Effector memory CD4-positive, alpha-beta T cell (primary cell): Measurements from ENCODE around the gene MGMT.

ENCODE experiments used
- DNase-seq, 3 donors: peaks; one replicate each; pipeline ENCODE4 v3.0.0-alpha.2; 2020
- H3K27ac ChIP-seq: 2 replicates; pipeline ENCODE4 v1.7.0; 2013; ENCODE audit warnings: mild to moderate bottlenecking, low read length, moderate library complexity; ENCODE audit not compliant: insufficient read depth, poor library complexity, severe bottlenecking
- H3K27me3 ChIP-seq: replicated peaks from 2 replicates; pipeline ENCODE4 v1.7.0; 2013; ENCODE audit warnings: mild to moderate bottlenecking, low read length; ENCODE audit not compliant: insufficient read depth, control insufficient read depth, poor library complexity, severe bottlenecking
- H3K36me3 ChIP-seq: 2 replicates; pipeline ENCODE4 v1.7.0; 2013; ENCODE audit warnings: mild to moderate bottlenecking, low read length, moderate library complexity; ENCODE audit not compliant: control insufficient read depth, insufficient read depth
- H3K4me1 ChIP-seq: 2 replicates; pipeline ENCODE4 v1.7.0; 2013; ENCODE audit warnings: low read length, mild to moderate bottlenecking; ENCODE audit not compliant: control insufficient read depth, insufficient read depth, poor library complexity, severe bottlenecking
- H3K4me3 ChIP-seq: 2 replicates; pipeline ENCODE4 v1.7.0; 2013; ENCODE audit warnings: low read length, low read depth, mild to moderate bottlenecking; ENCODE audit not compliant: insufficient read depth, poor library complexity, severe bottlenecking
- H3K9me3 ChIP-seq: 2 replicates; pipeline ENCODE4 v1.7.0; 2013; ENCODE audit warnings: mild to moderate bottlenecking, low read length, moderate library complexity; ENCODE audit not compliant: control insufficient read depth

The MGMT gene

DNA sequence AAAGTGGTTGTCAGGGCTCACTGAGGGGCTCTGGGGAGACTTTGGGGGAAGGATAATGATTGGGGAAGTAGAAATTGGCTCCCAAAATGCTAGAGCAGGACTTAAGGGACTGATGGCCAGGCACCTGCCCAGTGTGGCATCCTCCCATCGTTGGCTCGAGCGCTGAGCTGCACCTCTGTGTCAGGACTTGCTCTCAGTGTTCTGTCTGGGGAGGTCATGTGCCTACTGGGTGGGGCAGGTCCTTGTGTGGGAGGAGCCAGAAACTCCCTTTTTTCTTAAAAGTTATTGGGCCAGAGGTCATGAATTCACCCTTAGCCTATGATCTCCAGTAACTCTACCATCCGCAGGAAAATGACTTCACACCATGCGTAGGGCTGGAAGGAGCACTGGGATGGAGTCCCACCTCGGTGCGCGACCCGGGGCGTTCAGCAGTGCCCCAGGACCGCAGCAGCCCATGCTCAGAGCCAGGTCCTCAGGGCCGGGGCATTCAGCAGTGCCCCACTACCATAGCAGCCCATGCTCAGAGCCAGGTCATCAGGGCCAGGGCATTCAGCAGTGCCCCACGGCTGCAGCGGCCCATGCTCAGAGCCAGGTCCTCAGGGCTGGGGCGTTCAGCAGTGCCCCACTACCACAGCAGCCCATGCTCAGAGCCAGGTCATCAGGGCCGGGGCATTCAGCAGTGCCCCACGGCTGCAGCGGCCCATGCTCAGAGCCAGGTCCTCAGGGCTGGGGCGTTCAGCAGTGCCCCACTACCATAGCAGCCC, 275.1 kb downstream of the MGMT start:
- peaks cover 3% of the 10 kb centered on the region for H3K9me3 ChIP-seq
- H3K36me3 ChIP-seq: no peaks in the 10 kb centered on the region
- H3K27me3 ChIP-seq: no peaks in the 10 kb centered on the region
- H3K4me3 ChIP-seq: no peak overlapping the region
- H3K4me1 ChIP-seq: no peaks in the 10 kb centered on the region
- no peak overlapping the region for H3K27ac ChIP-seq
- DNase-seq: no peak

DNA sequence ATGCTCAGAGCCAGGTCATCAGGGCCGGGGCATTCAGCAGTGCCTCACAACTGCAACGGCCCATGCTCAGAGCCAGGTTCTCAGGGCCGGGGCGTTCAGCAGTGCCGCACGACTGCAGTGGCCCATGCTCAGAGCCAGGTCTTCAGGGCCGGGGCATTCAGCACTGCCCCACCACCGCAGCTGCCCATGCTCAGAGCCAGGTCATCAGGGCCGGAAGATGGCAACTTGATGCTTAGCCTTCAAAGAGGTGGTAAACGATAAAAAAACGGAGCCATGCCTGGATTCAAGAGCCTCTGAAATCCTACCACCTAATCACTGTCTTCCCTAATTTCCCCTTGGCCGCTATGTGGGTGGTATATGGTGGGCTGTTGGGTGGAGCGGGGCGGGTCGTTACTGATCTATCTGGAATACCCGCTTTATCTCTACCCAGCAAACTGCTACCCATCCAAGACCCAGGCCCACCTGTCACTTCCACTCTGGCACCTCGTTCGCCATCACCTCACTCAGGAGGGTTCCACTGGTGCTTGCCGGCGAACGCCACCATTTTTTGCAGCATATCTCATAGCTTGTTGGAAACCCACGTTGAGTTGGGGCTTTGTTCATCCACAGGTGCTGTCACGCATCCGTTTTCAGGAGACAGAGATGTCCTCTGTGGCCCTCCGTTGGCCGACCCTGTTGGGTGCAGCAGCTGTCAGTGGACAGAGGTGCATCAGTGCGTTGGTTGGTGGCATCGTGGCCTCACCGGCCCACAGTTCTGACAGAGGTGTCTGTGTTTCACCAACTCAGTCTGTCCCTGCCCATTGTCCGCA, 275.9 kb downstream of the MGMT start:
- Histone ChIP-seq H3K36me3 (no peaks in the 10 kb centered on the region), H3K4me3 (no peak overlapping the region), H3K4me1 (no peaks in the 10 kb centered on the region), H3K27ac (no peak overlapping the region), H3K27me3 (no peaks in the 10 kb centered on the region), H3K9me3 (peaks cover 8% of the 10 kb centered on the region)
- DNase-seq: no peak

GRCh38 chr10:129743738-129744133, 276.7 kb downstream of the MGMT start:
- Histone ChIP-seq H3K4me3 (no peak overlapping the region), H3K4me1 (no peaks in the 10 kb centered on the region), H3K27ac (no peak overlapping the region), H3K9me3 (peaks cover 16% of the 10 kb centered on the region), H3K36me3 (no peaks in the 10 kb centered on the region), H3K27me3 (no peaks in the 10 kb centered on the region)
- no peak for DNase-seq

- H3K36me3 ChIP-seq: no peaks in the 10 kb centered on the region
- no peaks in the 10 kb centered on the region for H3K27me3 ChIP-seq
- H3K27ac ChIP-seq: no peak overlapping the region
- peaks cover 20% of the 10 kb centered on the region for H3K9me3 ChIP-seq
- no peaks in the 10 kb centered on the region for H3K4me1 ChIP-seq
- H3K4me3 ChIP-seq: no peak overlapping the region
- no peak for DNase-seq
These were observed 277.4 kb downstream of the MGMT start for GRCh38 chr10:129744134-129745111.

DNA sequence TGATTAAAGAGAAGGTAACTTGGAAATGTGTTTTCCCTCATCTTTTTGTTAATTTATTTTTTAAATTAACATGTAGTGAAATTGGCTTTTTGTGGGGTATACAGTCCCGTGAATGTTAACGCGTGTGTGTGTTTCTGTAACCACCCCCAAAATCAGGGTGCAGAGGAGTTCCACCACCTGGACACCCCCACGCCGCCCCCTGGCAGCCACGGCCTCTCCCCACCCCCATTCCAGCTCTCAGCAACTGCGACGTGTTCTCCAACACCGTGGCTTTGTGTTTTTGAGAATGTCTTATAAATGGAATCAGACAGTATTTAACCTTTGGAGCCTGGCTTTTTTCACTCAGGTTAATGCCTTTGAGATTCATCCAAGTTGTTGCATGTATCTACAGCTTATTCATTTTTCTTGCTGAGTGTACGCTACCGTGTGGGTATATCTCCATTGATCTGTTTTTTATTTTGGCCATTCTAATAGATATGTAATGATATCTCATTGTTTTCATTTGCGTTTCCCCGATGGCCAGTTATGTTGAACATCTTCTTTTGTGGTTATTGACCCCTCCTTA, 278.2 kb downstream of the MGMT start:
- DNase-seq: no peak
- H3K27ac ChIP-seq: no peak overlapping the region
- no peaks in the 10 kb centered on the region for H3K36me3 ChIP-seq
- no peaks in the 10 kb centered on the region for H3K27me3 ChIP-seq
- no peak overlapping the region for H3K4me3 ChIP-seq
- no peaks in the 10 kb centered on the region for H3K4me1 ChIP-seq
- H3K9me3 ChIP-seq: peaks cover 20% of the 10 kb centered on the region

GRCh38 chr10:129754211-129755050, 287.4 kb downstream of the MGMT start:
- Histone ChIP-seq H3K36me3 (peaks cover 10% of the 10 kb centered on the region), H3K27me3 (no peaks in the 10 kb centered on the region), H3K9me3 (peaks cover 7% of the 10 kb centered on the region), H3K4me1 (no peaks in the 10 kb centered on the region), H3K4me3 (no peak overlapping the region), H3K27ac (no peak overlapping the region)
- DNase-seq: no peak

- Histone ChIP-seq H3K4me3 (no peak overlapping the region), H3K27me3 (no peaks in the 10 kb centered on the region), H3K4me1 (no peaks in the 10 kb centered on the region), H3K36me3 (peaks cover 16% of the 10 kb centered on the region), H3K27ac (no peak overlapping the region), H3K9me3 (peaks cover 7% of the 10 kb centered on the region)
- DNase-seq: no peak
These were observed 288.1 kb downstream of the MGMT start for GRCh38 chr10:129755158-129755591.

DNA sequence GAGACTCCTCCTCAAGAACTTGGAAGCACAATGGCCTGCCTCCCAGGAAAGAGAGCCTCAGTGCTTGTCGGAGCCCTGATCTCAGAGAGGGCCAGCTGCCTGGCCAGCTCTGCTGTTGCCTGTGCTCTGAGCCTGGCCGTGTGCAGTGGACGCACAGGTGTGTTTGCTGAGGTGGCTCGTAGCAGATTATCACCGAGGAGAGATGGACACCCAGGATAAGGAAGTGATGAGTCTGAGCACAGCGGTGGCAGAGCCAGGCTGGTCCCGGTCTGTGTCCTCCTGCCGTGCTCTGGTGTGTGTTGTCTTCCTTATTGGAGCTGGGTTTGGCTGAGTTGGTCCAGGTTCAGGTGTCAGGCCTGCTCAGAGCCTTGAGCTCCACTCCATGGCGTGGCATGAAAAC, 288.6 kb downstream of the MGMT start:
- H3K36me3 ChIP-seq: peaks cover 16% of the 10 kb centered on the region
- H3K27ac ChIP-seq: no peak overlapping the region
- no peak for DNase-seq
- H3K4me3 ChIP-seq: no peak overlapping the region
- no peaks in the 10 kb centered on the region for H3K27me3 ChIP-seq
- H3K4me1 ChIP-seq: no peaks in the 10 kb centered on the region
- H3K9me3 ChIP-seq: peaks cover 7% of the 10 kb centered on the region
